Kidney epithelial cell (primary cell): ENCODE results near the gene SMIM24. TPM values are rescaled to one million over a fixed set of nuclear protein-coding genes. Genes with fewer than 3 reads are reported as not detected.

Experiments
- DNase-seq: peaks from one replicate; pipeline ENCODE4 v3.0.0-alpha.2; 2010; ENCODE audit warnings: low read depth
- H3K27me3 ChIP-seq: 2 replicates; pipeline ENCODE4 v1.6.0; 2011; ENCODE audit warnings: low read length; ENCODE audit not compliant: control insufficient read depth, insufficient read depth
- H3K36me3 ChIP-seq: 2 replicates; pipeline ENCODE4 v1.5.1; 2011; ENCODE audit warnings: low read length; ENCODE audit not compliant: control insufficient read depth, insufficient read depth
- H3K4me3 ChIP-seq: 2 replicates; pipeline ENCODE4 v1.5.1; 2011; ENCODE audit warnings: low read depth, mild to moderate bottlenecking, control low read depth, low read length
- CTCF ChIP-seq: IDR thresholded peaks from 2 replicates; pipeline ENCODE4 v1.5.1; 2011; ENCODE audit warnings: mild to moderate bottlenecking, moderate library complexity, low read length, control low read depth, inconsistent platforms; ENCODE audit not compliant: insufficient read depth, poor library complexity, severe bottlenecking
- total RNA-seq: library from RNA; depleted of rRNA; stranded (reverse); fragments of >200 nt; gene quantifications from 2 replicates; pipeline ENCODE4 v1.2.3, GENCODE V29; 2015

Gene SMIM24
- total RNA-seq, 1 donor from 2014 or later, result 14.7 TPM

GRCh38 chr19:3516675-3517207, 36.4 kb upstream of the SMIM24 start:
- Histone ChIP-seq H3K36me3 (no peaks in the 10 kb centered on the region), H3K27me3 (no peaks in the 10 kb centered on the region), H3K4me3 (no peak overlapping the region)
- no peak for DNase-seq
- no peak for TF ChIP-seq CTCF

- TF ChIP-seq CTCF, result no peak
- no peaks in the 10 kb centered on the region for H3K36me3 ChIP-seq
- H3K27me3 ChIP-seq, result no peaks in the 10 kb centered on the region
- no peak for DNase-seq
- H3K4me3 ChIP-seq, result no peak overlapping the region
Observed at GRCh38 chr19:3515891-3516422, 35.6 kb upstream of the SMIM24 start.

GRCh38 chr19:3514930-3515329, 34.6 kb upstream of the SMIM24 start:
- DNase-seq, result no peak
- Histone ChIP-seq H3K36me3 (no peaks in the 10 kb centered on the region), H3K27me3 (no peaks in the 10 kb centered on the region), H3K4me3 (no peak overlapping the region)
- no peak for TF ChIP-seq CTCF

GRCh38 chr19:3513229-3514140, 33.2 kb upstream of the SMIM24 start:
- H3K27me3 ChIP-seq, result no peaks in the 10 kb centered on the region
- TF ChIP-seq CTCF, result no peak
- H3K36me3 ChIP-seq, result no peaks in the 10 kb centered on the region
- H3K4me3 ChIP-seq, result no peak overlapping the region
- DNase-seq, result no peak

- H3K36me3 ChIP-seq, result no peaks in the 10 kb centered on the region
Observed at GRCh38 chr19:3512562-3513228, 32.4 kb upstream of the SMIM24 start.

More at GRCh38 chr19:3512562-3513228, 32.4 kb upstream of the SMIM24 start:
- TF ChIP-seq CTCF, result no peak
- DNase-seq, result no peak
- no peaks in the 10 kb centered on the region for H3K27me3 ChIP-seq
- H3K4me3 ChIP-seq, result no peak overlapping the region
